Ovary (tissue), 3 donors: ENCODE measurements around the gene BTN3A1.

Source experiments
- CTCF ChIP-seq, 3 donors: fragments of 450-650 bp in 2 of 3; fragments of 200-600 bp in 1 of 3; IDR thresholded peaks; one replicate each; pipeline versions ENCODE4 v1.5.1 to v1.8.0; 2016 to 2022; ENCODE audit warnings: antibody characterized with exemption in 3 of 3, mild to moderate bottlenecking in 1 of 3
- EP300 ChIP-seq: sonication (generic); formaldehyde crosslinking; IDR thresholded peaks from one replicate; pipeline ENCODE4 v1.6.1; 2017; ENCODE audit warnings: antibody characterized with exemption
- POLR2A ChIP-seq: fragments of 450-650 bp; IDR thresholded peaks from one replicate; pipeline ENCODE4 v1.6.1; 2017; ENCODE audit warnings: antibody characterized with exemption, mild to moderate bottlenecking, moderate library complexity
- donor health status: DM: no; HTN: no; CAD: no.

DNA sequence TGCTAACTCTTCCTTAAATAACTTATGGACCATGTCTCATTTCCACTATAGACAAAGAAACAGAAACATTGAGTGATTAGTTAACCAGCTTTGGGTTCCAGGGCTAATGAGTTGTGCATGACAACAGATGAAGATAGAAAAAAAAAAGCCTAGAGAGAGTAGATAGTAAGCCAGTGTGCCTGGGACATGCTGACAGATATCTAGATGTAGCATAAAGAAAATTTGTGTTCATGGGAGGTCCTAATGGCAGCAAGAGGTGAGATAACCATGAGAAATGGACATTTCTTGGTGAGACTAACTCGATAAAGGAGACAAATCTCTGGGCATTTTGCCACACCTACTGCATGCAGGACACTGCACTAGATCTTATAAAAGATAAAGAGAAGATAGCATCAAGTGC, 35.5 kb downstream of the BTN3A1 start:
- TF ChIP-seq CTCF (IDR thresholded peaks at IDR 0.05) (no peak), POLR2A (no peak), EP300 (no peak)
